ENCODE measurements around the gene CDK17. TPM values are rescaled to one million over a fixed set of nuclear protein-coding genes. Genes with fewer than 3 reads are reported as not detected.
"Not testable (repeated sequence)": the region's sequence is repeated elsewhere in the genome, so short reads cannot be mapped to it uniquely, and the experiment has no call there.

Gene CDK17
- total and polyA plus RNA-seq, 5 experiments from 2014 or later, result 22.1 to 75.6 (median 32.2) TPM

DNA sequence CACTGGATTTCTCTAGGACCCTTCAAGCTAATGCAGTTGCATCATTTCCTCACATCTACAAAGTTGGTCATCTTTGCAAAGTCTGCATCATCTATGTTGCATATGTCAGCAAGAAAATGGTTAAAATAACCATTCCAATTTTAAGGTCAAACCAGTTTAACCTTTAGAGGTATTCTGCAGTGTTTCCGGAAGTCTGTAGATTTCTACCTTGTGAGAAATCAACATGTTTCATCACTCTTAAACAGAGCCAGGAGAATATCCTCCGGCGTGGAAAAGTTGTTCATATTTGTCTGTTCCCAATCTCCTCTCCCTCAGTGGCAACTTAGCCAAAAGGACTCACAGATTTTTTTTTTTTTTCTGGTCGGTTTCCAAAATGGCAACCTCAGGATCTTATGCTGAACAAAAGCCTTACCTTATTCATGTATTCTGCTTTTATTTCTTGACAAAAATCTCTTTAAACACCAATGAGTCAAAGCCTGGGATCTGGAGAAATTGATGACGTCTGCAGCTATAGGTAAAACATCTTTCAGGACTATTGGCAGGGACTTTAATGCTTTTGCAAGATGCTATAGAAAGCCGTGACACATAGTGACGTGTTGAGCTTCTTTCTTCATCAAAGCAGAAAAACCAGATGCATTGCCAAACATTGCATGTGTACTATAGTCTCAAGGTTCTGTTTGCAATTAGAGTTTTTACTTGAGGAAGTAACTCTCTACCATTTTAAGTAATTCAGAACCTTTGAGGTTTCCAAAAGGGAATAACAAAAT lies 16.0 kb upstream of the CDK17 start:
- Mint-ChIP-seq H3K27ac (no peak overlapping the region), H3K4me1 (peaks cover 6 to 22% (median 9%) of the 10 kb centered on the region in 4 donors), H3K9me3 (no peaks in the 10 kb centered on the region), H3K27me3 (no peaks in the 10 kb centered on the region), H3K4me3 (no peak overlapping the region), H3K36me3 (no peaks in the 10 kb centered on the region)
- POLR2A ChIA-PET, result no interaction called here
- ATAC-seq (no peak), DNase-seq (no peak)

DNA sequence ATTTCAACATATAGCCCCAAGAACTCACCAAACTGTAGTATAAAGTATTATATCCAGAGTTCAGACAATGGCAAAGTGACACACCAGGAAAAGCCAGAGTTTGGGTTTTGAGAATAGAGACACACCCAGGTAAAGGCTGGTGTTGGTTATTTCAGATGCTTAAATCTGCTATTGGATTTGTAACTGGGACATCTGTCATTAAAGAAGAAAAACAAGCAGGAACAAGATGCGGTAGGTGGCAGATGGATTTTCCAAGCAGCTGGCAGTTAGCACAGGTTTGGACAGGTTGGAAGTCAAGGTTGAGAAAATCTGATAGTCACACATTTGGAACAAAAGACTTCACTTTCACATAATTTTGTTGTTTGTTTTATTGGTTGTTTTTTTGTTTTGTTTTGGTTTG lies 14.4 kb upstream of the CDK17 start:
- ATAC-seq (no peak), DNase-seq (no peak)
- Mint-ChIP-seq H3K9me3 (no peaks in the 10 kb centered on the region), H3K4me3 (no peak overlapping the region), H3K27ac (no peak overlapping the region), H3K4me1 (peaks cover 0 to 9% (median 4%) of the 10 kb centered on the region in 4 donors), H3K36me3 (no peaks in the 10 kb centered on the region), H3K27me3 (no peaks in the 10 kb centered on the region)
- POLR2A ChIA-PET, result no interaction called here

DNA sequence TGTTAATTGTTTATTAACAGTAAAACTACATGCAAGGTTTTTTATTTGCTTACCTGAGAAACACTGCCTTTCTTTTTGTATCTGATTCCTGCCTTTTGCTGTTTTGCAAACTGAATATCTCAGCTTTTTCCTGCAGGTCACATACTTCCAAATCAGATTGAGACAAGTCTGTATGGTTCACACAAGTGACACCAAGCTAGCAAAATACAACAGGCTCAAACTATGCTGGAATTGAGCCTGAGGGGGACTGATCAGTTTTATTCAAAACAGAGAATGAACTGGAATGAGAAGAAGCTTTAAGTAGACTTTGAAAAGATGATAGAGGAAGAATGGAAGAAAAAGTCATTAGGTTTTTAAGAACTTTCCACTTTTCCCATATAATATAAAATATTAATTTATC lies 12.2 kb upstream of the CDK17 start:
- Mint-ChIP-seq H3K4me1 (peaks cover 0 to 14% (median 4%) of the 10 kb centered on the region in 4 donors), H3K27me3 (no peaks in the 10 kb centered on the region), H3K27ac (no peak overlapping the region), H3K36me3 (no peaks in the 10 kb centered on the region), H3K9me3 (no peaks in the 10 kb centered on the region), H3K4me3 (no peak overlapping the region)
- DNase-seq (no peak), ATAC-seq (no peak)
- POLR2A ChIA-PET, result interaction anchor here (0.9 kb wide), 1 partner anchor 13 kb away, joined by 3 read pairs; the partner anchor contains the start of gene CDK17

DNA sequence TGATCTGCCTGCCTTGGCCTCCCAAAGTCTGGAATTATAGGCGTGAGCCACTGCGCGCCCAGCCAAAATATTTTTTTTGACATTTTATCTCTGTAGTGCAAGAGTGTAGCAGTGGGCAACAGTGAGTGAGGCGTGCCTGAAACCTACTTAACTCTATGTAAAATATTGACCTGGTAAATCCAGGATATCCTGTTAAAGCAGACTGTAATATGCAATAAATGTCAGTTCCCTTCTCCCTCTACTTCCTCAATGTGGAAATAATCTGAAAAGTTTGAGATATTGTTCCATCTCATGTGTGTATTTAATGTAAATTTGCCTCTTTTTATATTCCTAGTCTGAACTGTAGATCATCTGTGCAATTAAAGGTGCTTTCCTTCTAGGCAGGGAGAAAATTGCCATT lies 9.5 kb upstream of the CDK17 start:
- no peak for ATAC-seq
- no peaks in the 10 kb centered on the region for H3K27me3 Mint-ChIP-seq
- H3K4me1 Mint-ChIP-seq, result peaks cover 0 to 21% (median 3%) of the 10 kb centered on the region in 4 donors
- no peaks in the 10 kb centered on the region for H3K9me3 Mint-ChIP-seq
- POLR2A ChIA-PET, result no interaction called here
- no peak overlapping the region for H3K27ac Mint-ChIP-seq
- H3K36me3 Mint-ChIP-seq, result no peaks in the 10 kb centered on the region
- no peak overlapping the region for H3K4me3 Mint-ChIP-seq
- no peak for DNase-seq

DNA sequence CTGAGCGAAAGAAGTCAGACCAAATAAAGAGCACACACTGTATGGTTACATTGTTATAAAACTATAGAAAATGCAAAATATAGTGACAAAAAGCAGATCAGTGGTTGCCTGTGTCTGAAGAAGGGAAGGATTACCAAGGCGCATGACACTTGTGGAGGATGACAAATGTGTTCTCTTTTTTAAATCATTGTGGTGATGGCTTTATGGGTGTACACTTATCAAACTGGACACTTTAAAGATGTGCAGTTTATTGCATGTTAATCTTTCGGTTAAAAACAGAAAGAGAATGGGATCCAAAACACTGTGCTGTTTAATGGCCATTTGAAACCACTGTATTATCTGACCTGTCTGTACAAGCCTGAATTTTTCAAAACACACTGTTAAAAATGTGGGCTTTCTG lies 8.8 kb upstream of the CDK17 start:
- Mint-ChIP-seq H3K9me3 (no peaks in the 10 kb centered on the region), H3K27me3 (no peaks in the 10 kb centered on the region), H3K4me1 (peaks cover 0 to 21% (median 2%) of the 10 kb centered on the region in 4 donors), H3K4me3 (no peak overlapping the region), H3K36me3 (no peaks in the 10 kb centered on the region), H3K27ac (no peak overlapping the region)
- ATAC-seq (no peak), DNase-seq (no peak)
- POLR2A ChIA-PET, result no interaction called here

DNA sequence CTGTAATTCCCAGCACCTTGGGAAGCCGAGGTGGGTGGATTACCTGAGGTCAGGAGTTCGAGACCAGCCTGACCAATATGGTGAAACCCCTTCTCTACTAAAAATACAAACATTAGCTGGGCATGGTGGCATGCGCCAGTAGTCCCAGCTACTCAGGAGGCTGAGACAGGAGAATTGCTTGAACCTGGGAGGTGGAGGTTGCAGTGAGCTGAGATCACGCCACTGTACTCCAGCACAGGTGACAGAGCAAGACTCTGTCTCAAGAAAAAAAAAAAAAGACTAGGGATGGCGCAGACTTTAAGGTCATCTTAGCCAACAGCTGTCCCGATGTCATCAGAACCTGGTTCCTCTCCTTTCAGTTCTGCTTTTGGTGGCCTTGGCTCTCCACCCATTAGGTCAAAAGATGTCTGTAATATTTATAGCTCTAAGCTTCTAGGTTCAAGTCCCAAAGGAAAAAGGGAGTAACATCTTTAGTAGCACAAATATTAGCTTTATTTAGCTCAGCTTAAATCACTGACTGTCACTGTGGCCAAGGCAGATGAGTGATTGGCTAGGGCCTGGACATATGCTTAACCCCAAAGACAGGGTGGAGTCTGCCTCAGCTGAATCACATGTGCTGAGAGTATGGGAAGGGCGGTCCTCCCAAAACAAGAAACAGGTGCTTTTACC lies 7.3 kb upstream of the CDK17 start:
- H3K36me3 Mint-ChIP-seq, H3K27me3 Mint-ChIP-seq, H3K9me3 Mint-ChIP-seq, POLR2A ChIA-PET, DNase-seq: not testable (repeated sequence)
- H3K27ac Mint-ChIP-seq, result peak overlapping the region in 4 of 10 donors; percentile 33 to 71 (median 62)
- peaks cover 0 to 26% (median 2%) of the 10 kb centered on the region in 4 donors for H3K4me1 Mint-ChIP-seq
- peak overlapping the region in 1 of 10 donors; percentile 42 for H3K4me3 Mint-ChIP-seq
- peak in 1 of 2 donors; percentile 63 for ATAC-seq

DNA sequence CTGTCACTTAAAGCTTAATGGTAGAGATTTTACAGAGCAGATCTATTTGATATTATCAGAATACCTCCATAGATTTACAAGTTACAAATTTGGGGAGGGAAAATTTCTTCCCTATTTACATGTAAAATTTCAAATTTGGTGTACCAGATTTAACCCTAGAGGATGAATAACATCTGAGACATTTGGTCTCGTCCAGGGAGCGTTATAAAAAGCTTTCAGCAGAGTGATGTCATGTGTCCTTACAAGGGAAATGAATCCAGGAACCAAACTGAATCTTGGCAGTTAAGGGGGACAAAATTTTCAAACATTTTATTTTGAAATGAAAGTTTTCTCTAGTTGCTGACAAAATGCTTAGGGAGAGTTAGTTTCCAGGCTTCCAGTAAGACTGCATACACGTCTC lies 4.5 kb upstream of the CDK17 start:
- Mint-ChIP-seq H3K36me3 (no peaks in the 10 kb centered on the region), H3K27me3 (no peaks in the 10 kb centered on the region), H3K9me3 (no peaks in the 10 kb centered on the region), H3K27ac (peak overlapping the region in 5 of 10 donors; percentile 14 to 68 (median 40)), H3K4me3 (no peak overlapping the region), H3K4me1 (peaks cover 6 to 38% (median 9%) of the 10 kb centered on the region in 4 donors)
- POLR2A ChIA-PET, result interaction anchor here (0.5 to 0.7 kb wide), 2 partner anchors 111 to 195 kb away, joined by 3 to 4 read pairs; no protein-coding TSS in a partner anchor
- ATAC-seq (no peak), DNase-seq (no peak)

DNA sequence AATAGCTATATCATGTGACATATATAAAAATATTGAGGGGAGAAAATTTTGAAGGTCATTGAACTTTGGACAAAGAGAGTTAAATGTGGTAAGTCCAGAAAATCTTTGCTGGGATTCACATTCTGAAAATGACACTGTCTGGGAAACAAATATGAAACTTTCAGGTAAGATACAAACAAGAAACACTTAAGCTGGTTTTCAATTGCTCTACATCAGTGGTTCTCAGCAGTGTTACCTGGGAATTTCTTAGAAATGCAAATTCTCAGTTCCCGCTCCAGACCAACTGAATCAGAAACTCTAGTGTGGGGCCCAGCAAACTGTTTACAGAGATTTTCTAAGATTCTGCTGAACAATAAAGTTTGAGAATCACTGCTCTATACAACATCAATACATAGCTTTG lies 3.6 kb upstream of the CDK17 start:
- ATAC-seq (no peak), DNase-seq (no peak)
- Mint-ChIP-seq H3K4me1 (peaks cover 6 to 36% (median 10%) of the 10 kb centered on the region in 4 donors), H3K4me3 (no peak overlapping the region), H3K27ac (peak overlapping the region in 2 of 10 donors; percentile 14 to 46), H3K36me3 (no peaks in the 10 kb centered on the region), H3K27me3 (no peaks in the 10 kb centered on the region), H3K9me3 (no peaks in the 10 kb centered on the region)
- POLR2A ChIA-PET, result interaction anchor here (0.5 to 0.6 kb wide), 2 partner anchors 118 to 194 kb away, joined by 3 to 4 read pairs; no protein-coding TSS in a partner anchor

DNA sequence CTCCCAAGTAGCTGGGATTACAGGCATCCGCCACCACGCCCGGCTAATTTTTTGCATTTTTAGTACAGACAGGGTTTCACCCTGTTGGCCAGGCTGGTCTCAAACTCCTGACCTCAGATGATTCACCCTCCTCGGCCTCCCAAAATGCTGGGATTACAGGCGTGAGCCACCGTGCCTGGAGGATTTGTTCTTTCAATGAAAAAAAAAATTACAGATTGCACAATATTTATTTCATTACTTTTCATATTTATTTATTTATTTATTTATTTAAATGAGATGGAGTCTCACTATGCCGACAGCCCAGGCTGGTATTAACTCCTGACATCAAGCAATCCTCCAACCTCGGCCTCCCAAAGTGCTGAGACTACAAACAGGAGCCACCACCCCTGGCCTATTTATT lies 2.3 kb upstream of the CDK17 start:
- H3K4me1 Mint-ChIP-seq, result peaks cover 9 to 41% (median 21%) of the 10 kb centered on the region in 4 donors
- ATAC-seq, H3K27me3 Mint-ChIP-seq, H3K36me3 Mint-ChIP-seq, H3K9me3 Mint-ChIP-seq, DNase-seq: not testable (repeated sequence)
- H3K4me3 Mint-ChIP-seq, result peak overlapping the region in 1 of 10 donors; percentile 36
- peak overlapping the region in 2 of 10 donors; percentile 65 to 98 for H3K27ac Mint-ChIP-seq
- POLR2A ChIA-PET, result interaction anchor here (1.2 to 3.2 kb wide), 2 partner anchors 24 to 43 kb away, joined by 3 to 18 read pairs; no protein-coding TSS in a partner anchor

DNA sequence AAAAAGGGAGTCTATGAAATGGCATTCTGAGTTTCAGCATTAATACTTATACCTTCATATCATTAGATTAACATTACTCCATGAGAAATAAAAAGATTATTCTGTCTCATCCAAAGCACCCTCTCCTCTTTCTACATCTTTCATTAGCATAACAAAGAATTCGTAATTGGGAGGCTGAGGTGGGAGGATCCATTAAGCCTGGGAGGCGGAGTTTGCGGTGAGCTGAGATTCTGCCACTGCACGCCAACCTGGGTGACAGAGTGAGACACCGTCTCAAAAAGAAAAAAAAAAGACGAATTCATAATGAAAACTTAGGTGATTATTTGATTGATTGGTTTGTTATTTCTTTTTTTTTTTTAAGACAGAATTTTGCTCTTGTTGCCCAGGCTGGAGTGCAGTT lies 1.8 kb upstream of the CDK17 start:
- Mint-ChIP-seq H3K36me3 (no peaks in the 10 kb centered on the region), H3K4me3 (peak overlapping the region in 4 of 10 donors; percentile 90 to 96 (median 94)), H3K9me3 (no peaks in the 10 kb centered on the region), H3K27ac (peak overlapping the region in 6 of 10 donors; percentile 95 to 99 (median 96)), H3K4me1 (peaks cover 9 to 41% (median 25%) of the 10 kb centered on the region in 4 donors), H3K27me3 (no peaks in the 10 kb centered on the region)
- ATAC-seq (no peak), DNase-seq (no peak)
- POLR2A ChIA-PET, result interaction anchor here (0.7 to 3.6 kb wide), 3 partner anchors 44 to 114 kb away, joined by 5 to 22 read pairs (median 18); no protein-coding TSS in a partner anchor

DNA sequence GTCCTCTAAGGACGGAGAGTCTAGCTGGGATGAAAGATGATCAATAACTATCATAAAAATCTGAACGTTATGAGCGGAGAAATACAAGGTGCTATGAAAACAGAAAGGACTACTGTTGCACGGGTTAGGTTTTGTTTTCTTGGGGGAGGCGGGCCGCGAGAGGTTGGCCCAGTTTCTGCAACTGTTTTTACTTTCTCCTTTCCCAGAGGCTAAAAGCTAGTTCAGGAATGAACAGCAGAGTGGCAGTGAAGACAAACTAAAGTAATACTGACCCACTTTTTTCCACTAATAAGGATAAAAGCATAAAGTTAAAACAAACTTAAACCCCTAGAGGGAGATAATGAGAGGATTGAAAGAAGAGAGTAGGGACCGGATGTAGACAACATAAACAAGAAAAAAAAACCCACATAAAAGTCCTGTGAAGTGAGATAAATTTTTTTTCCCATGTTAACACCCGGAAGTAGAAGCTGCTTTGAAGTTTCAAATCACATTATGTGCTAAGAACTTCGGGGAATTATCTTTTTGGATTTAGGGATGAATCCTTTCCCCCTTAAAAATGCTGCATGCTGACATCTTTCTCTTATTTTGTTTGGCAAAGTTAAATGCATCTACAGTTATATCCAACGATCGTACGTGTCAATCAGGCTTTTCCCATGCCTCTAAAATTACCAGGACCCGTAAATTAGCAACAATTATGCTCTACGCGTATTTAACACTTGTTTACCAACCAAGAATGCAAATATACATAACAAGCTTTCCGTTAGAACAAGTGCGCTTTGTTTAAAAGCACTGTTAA lies 1.0 kb upstream of the CDK17 start:
- Mint-ChIP-seq H3K4me1 (peaks cover 7 to 45% (median 33%) of the 10 kb centered on the region in 4 donors), H3K36me3 (no peaks in the 10 kb centered on the region), H3K27me3 (no peaks in the 10 kb centered on the region), H3K4me3 (peak overlapping the region; percentile 86 to 97 (median 95)), H3K9me3 (no peaks in the 10 kb centered on the region), H3K27ac (peak overlapping the region; percentile 91 to 99 (median 96))
- ATAC-seq (peak; percentile 15 to 22), DNase-seq (peak in 7 of 10 donors; percentile 9 to 87 (median 36))
- POLR2A ChIA-PET, result interaction anchor here (0.7 to 3.6 kb wide), 11 partner anchors 21 to 190 kb away, joined by 4 to 54 read pairs (median 9); no protein-coding TSS in a partner anchor

DNA sequence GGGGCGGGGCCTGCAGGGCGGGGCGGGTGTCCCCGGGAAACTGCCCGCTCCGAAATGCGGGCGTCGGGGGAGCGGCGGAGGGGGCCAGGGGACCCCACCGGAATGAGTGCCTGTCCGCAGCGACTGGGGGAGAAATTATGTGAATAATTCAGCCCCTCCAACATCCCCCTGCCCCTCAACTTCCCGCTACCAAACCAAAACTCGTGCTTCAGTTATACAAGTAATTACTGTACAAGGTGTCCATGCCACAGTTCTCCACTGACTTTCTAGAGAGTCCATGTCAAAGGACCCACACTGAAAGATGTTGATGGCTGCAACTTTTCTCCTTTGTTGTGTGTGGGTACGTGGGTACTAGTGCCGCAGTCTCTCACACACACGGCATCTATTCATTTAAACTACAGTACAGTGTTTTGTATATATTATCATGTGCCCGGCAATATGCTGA lies 414 bp upstream of the CDK17 start:
- POLR2A ChIA-PET, result interaction anchor here (0.6 to 3.6 kb wide), 29 partner anchors 13 to 347 kb away, joined by 3 to 54 read pairs (median 5); no protein-coding TSS in a partner anchor
- peak; percentile 24 to 27 for ATAC-seq
- Mint-ChIP-seq H3K9me3 (no peaks in the 10 kb centered on the region), H3K4me3 (peak overlapping the region; percentile 86 to 97 (median 95)), H3K27me3 (no peaks in the 10 kb centered on the region), H3K36me3 (no peaks in the 10 kb centered on the region), H3K4me1 (peaks cover 10 to 51% (median 39%) of the 10 kb centered on the region in 4 donors), H3K27ac (peak overlapping the region; percentile 91 to 99 (median 96))
- DNase-seq, result no peak

Data from naive thymus-derived CD8-positive, alpha-beta T cell (primary cell).